GM23248 (cell line): Measurements from ENCODE around the gene TBRG4.

ENCODE experiments used
- EZH2 ChIP-seq: fragments of 200-600 bp; sonication (generic); IDR thresholded peaks from 2 replicates; pipeline ENCODE4 v1.6.1; 2018; ENCODE audit warnings: antibody characterized with exemption, mild to moderate bottlenecking; ENCODE audit not compliant: insufficient read depth, poor library complexity, severe bottlenecking
- EZH2phosphoT487 ChIP-seq: fragments of 200-600 bp; sonication (generic); IDR thresholded peaks from 2 replicates; pipeline ENCODE4 v1.6.1; 2018; ENCODE audit warnings: antibody characterized with exemption, moderate library complexity, mild to moderate bottlenecking, low read depth; ENCODE audit not compliant: insufficient read depth

GRCh38 chr7:45073786-45074527 lies 37.5 kb downstream of the TBRG4 start:
- TF ChIP-seq EZH2phosphoT487 (no peak), EZH2 (no peak)
